SK-N-SH (cell line): ENCODE data around the gene ZNF628. TPM values are rescaled to one million over a fixed set of nuclear protein-coding genes. Genes with fewer than 3 reads are reported as not detected.

ENCODE experiments used
- CTCF ChIA-PET: fragments of 300-600, 350-600 bp; formaldehyde crosslinking; extraction: SDS; loops from one replicate; lab custom pipeline; 2021; lab: Yijun Ruan, JAX
- POLR2A ChIA-PET: fragments of 350-600 bp; sonication (Branson Sonifier 250); formaldehyde crosslinking; extraction: SDS; loops from one replicate; lab custom pipeline; 2020; ENCODE audit warnings: antibody characterized with exemption, inconsistent platforms; lab: Yijun Ruan, JAX
- DNase-seq: peaks from one replicate; pipeline ENCODE4 v3.0.0; 2012
- H2AFZ ChIP-seq: fragments of 200-600 bp; sonication (generic); 2 replicates; pipeline ENCODE4 v1.8.1; 2016; ENCODE audit warnings: antibody characterized with exemption, mild to moderate bottlenecking, low read depth
- H3F3A ChIP-seq: fragments of 200-600 bp; sonication (generic); replicated peaks from 2 replicates; pipeline ENCODE3; 2016; ENCODE audit warnings: antibody characterized with exemption, mild to moderate bottlenecking; ENCODE audit not compliant: insufficient read depth
- H3K27ac ChIP-seq, 2 experiments: fragments of 200-500 bp in 1 of 2; fragments of 200-600 bp in 1 of 2; sonication (Bioruptor generic) in 1 of 2; sonication (generic), shearing (Covaris generic) in 1 of 2; 2 replicates each; pipeline versions ENCODE4 v1.5.1 to v1.6.1; 2014 to 2016; ENCODE audit warnings: low read depth in 2 of 2, inconsistent platforms in 1 of 2, low read length in 1 of 2, mild to moderate bottlenecking in 1 of 2, mixed read lengths in 1 of 2
- H3K27me3 ChIP-seq: fragments of 200-600 bp; sonication (generic), shearing (Covaris generic); 2 replicates; pipeline ENCODE4 v1.6.1; 2016; ENCODE audit warnings: mixed run types; ENCODE audit not compliant: insufficient read depth
- H3K36me3 ChIP-seq, 2 experiments: fragments of 200-500 bp in 1 of 2; fragments of 200-600 bp in 1 of 2; sonication (Bioruptor generic) in 1 of 2; sonication (generic) in 1 of 2; replicated peaks in 1 of 2; 2 replicates each; pipeline versions ENCODE3 to v1.5.1; 2014 to 2016; ENCODE audit warnings: low read length in 1 of 2, mild to moderate bottlenecking in 1 of 2; ENCODE audit not compliant: insufficient read depth in 2 of 2, control insufficient read depth in 1 of 2
- H3K4me1 ChIP-seq, 2 experiments: fragments of 200-500 bp in 1 of 2; fragments of 200-600 bp in 1 of 2; sonication (Bioruptor generic) in 1 of 2; sonication (generic), shearing (Covaris generic) in 1 of 2; 2 replicates each; pipeline versions ENCODE4 v1.5.1 to v1.6.1; 2014 to 2016; ENCODE audit warnings: low read depth in 1 of 2, low read length in 1 of 2, mixed run types in 1 of 2; ENCODE audit not compliant: insufficient read depth in 2 of 2, control insufficient read depth in 1 of 2
- H3K4me2 ChIP-seq: fragments of 200-600 bp; sonication (generic), shearing (Covaris generic); 2 replicates; pipeline ENCODE4 v1.6.1; 2017; ENCODE audit warnings: mixed run types
- H3K4me3 ChIP-seq, 2 experiments: fragments of 200-500 bp in 1 of 2; fragments of 200-600 bp in 1 of 2; sonication (Bioruptor generic) in 1 of 2; sonication (generic), shearing (Covaris generic) in 1 of 2; 2 replicates each; pipeline versions ENCODE4 v1.5.1 to v1.8.1; 2014 to 2016; ENCODE audit warnings: low read depth in 2 of 2, inconsistent platforms in 1 of 2, low read length in 1 of 2, mild to moderate bottlenecking in 1 of 2, mixed read lengths in 1 of 2, moderate library complexity in 1 of 2
- H3K79me2 ChIP-seq: fragments of 200-600 bp; sonication (generic); 2 replicates; pipeline ENCODE4 v1.8.1; 2017; ENCODE audit warnings: mild to moderate bottlenecking; ENCODE audit not compliant: insufficient read depth
- H3K9ac ChIP-seq: fragments of 200-600 bp; sonication (generic); 2 replicates; pipeline ENCODE4 v1.6.1; 2017; ENCODE audit warnings: mixed run types
- H3K9me2 ChIP-seq: fragments of 200-600 bp; sonication (generic); 2 replicates; pipeline ENCODE4 v1.6.1; 2017; ENCODE audit warnings: mixed run types
- H3K9me3 ChIP-seq: fragments of 200-600 bp; sonication (generic); 2 replicates; pipeline ENCODE4 v1.6.1; 2017; ENCODE audit warnings: mixed run types, mild to moderate bottlenecking, moderate library complexity
- H4K20me1 ChIP-seq: fragments of 200-600 bp; sonication (generic); 2 replicates; pipeline ENCODE4 v1.6.1; 2017; ENCODE audit warnings: mild to moderate bottlenecking, mixed run types; ENCODE audit not compliant: insufficient read depth
- CTCF ChIP-seq: fragments of 200-600 bp; sonication (generic); IDR thresholded peaks from 2 replicates; pipeline ENCODE4 v1.6.1; 2017; ENCODE audit warnings: antibody characterized with exemption, mild to moderate bottlenecking, moderate library complexity
- ELF1 ChIP-seq: IDR thresholded peaks from 2 replicates; pipeline ENCODE4 v1.4.0; 2012
- FOXJ3 ChIP-seq: sonication (generic); formaldehyde crosslinking; IDR thresholded peaks from 2 replicates; pipeline ENCODE4 v1.5.1; 2020; ENCODE audit warnings: mild to moderate bottlenecking, missing genetic modification reagents
- GABPA ChIP-seq: IDR thresholded peaks from 2 replicates; pipeline ENCODE4 v1.4.0; 2012; ENCODE audit warnings: low read depth, mild to moderate bottlenecking
- GATA2 ChIP-seq: sonication (generic); formaldehyde crosslinking; IDR thresholded peaks from 2 replicates; pipeline ENCODE4 v1.5.0; 2020; ENCODE audit warnings: mild to moderate bottlenecking, missing genetic modification reagents
- MXI1 ChIP-seq: IDR thresholded peaks from 2 replicates; pipeline ENCODE4 v1.6.1; 2012; ENCODE audit warnings: mild to moderate bottlenecking, low read depth, low read length, improper control_type of control experiment
- POLR2AphosphoS5 ChIP-seq: IDR thresholded peaks from 2 replicates; pipeline ENCODE4 v1.6.1; 2012; ENCODE audit warnings: low read depth, low read length
- RAD21 ChIP-seq: IDR thresholded peaks from 2 replicates; pipeline ENCODE4 v1.6.1; 2012; ENCODE audit warnings: mild to moderate bottlenecking, low read length
- SMC3 ChIP-seq: IDR thresholded peaks from 2 replicates; pipeline ENCODE4 v1.6.1; 2012; ENCODE audit warnings: low read depth, low read length, improper control_type of control experiment
- TAF1 ChIP-seq: IDR thresholded peaks from 2 replicates; pipeline ENCODE4 v1.6.1; 2012; ENCODE audit warnings: low read depth, mild to moderate bottlenecking, low read length, moderate library complexity, borderline replicate concordance
- TCF12 ChIP-seq: IDR thresholded peaks from 2 replicates; pipeline ENCODE4 v1.4.0; 2012
- USF2 ChIP-seq: fragments of 150-350 bp; IDR thresholded peaks from 2 replicates; pipeline ENCODE4 v1.6.1; 2017; ENCODE audit warnings: antibody characterized with exemption, low read length, low read depth, borderline replicate concordance
- YY1 ChIP-seq: IDR thresholded peaks from 2 replicates; pipeline ENCODE4 v1.4.0; 2012; ENCODE audit warnings: low read depth, mild to moderate bottlenecking
- ZBTB33 ChIP-seq: IDR thresholded peaks from 2 replicates; pipeline ENCODE4 v1.4.0; 2012; ENCODE audit warnings: low read depth, borderline replicate concordance
- WGBS: methylation state at CpG from one replicate; pipeline ENCODE4 v1.1.6; 2017; ENCODE audit warnings: low lambda C conversion rate; 5-methylcytosine and 5-hydroxymethylcytosine counted together
- polyA plus RNA-seq, 3 experiments: library from polyadenylated mRNA; depleted of rRNA; stranded (reverse); fragments of >200 nt; gene quantifications; 2 replicates each; pipeline ENCODE4 v1.2.3, GENCODE V29; 2012

ZNF628 gene
- polyA plus RNA-seq, 1 of the 3 experiments (the other 2 are of a cell fraction) = 1.6 TPM

- no peak for TF ChIP-seq FOXJ3 (CRISPR knock-in tag)
- no peak for TF ChIP-seq SMC3
- no peak for TF ChIP-seq GABPA
- TF ChIP-seq CTCF = no peak
- no peak for TF ChIP-seq YY1
Observed at GRCh38 chr19:55465460-55466240, 10.8 kb upstream of the ZNF628 start (continued).

GRCh38 chr19:55466241-55466614 is 10.2 kb upstream of the ZNF628 start:
- H3F3A ChIP-seq = peaks cover 10% of the 10 kb centered on the region
- DNase-seq = no peak
- no peak overlapping the region for H3K4me2 ChIP-seq
- H3K9me3 ChIP-seq = no peaks in the 10 kb centered on the region
- TF ChIP-seq MXI1 = no peak
- TF ChIP-seq ZBTB33 = no peak
- no peak for TF ChIP-seq ELF1
- TF ChIP-seq USF2 = no peak
- TF ChIP-seq TAF1 = no peak
- no peak for TF ChIP-seq POLR2AphosphoS5
- TF ChIP-seq RAD21 = no peak
- no peak for TF ChIP-seq SMC3
- no peak for TF ChIP-seq GATA2
- TF ChIP-seq TCF12 = no peak
- TF ChIP-seq YY1 = no peak
- no peaks in the 10 kb centered on the region for H3K27me3 ChIP-seq
- no peaks in the 10 kb centered on the region for H3K9me2 ChIP-seq
- 98% methylated on average over 4 of the region's 4 CpGs for WGBS
- no peaks in the 10 kb centered on the region for H3K79me2 ChIP-seq
- no peak overlapping the region for H2AFZ ChIP-seq
- H3K27ac ChIP-seq = no peak overlapping the region
- no peaks in the 10 kb centered on the region for H3K36me3 ChIP-seq
- ChIA-PET CTCF (interaction anchor here (0.5 to 4.9 kb wide), 10 partner anchors 12 to 325 kb away, joined by 3 to 81 read pairs (median 8); partner anchors contain the start of gene ZNF628), POLR2A (no interaction called here)
- H3K9ac ChIP-seq = no peak overlapping the region
- no peaks in the 10 kb centered on the region for H4K20me1 ChIP-seq
- no peak overlapping the region for H3K4me3 ChIP-seq
- peaks cover 3 to 5% of the 10 kb centered on the region in 2 experiments; a peak in 2 of 4 replicates for H3K4me1 ChIP-seq
